HepG2 (cell line): ENCODE data around the gene CACHD1. TPM values are rescaled to one million over a fixed set of nuclear protein-coding genes. Genes with fewer than 3 reads are reported as not detected.

Experiments
- ATAC-seq: fragments of 200-7000 bp; cut with Tn5 transposase; 3 replicates; pipeline ENCODE4 v1.9.1; 2020; ENCODE audit warnings: mild to moderate bottlenecking, moderate library complexity
- BruUV-seq: library from RNA; stranded (reverse); fragments of 400-500 nt; replicated peaks from 2 replicates; lab custom pipeline; 2021; lab: Mats Ljungman, UMichigan
- CTCF ChIA-PET: fragments of 300-600 bp; formaldehyde crosslinking; extraction: SDS; loops from one replicate; lab custom pipeline; 2021; ENCODE audit warnings: low total read pairs, inconsistent platforms, low intra/inter-chr PET ratio; lab: Yijun Ruan, JAX
- POLR2A ChIA-PET: fragments of 350-600 bp; sonication (Branson Sonifier 250); formaldehyde crosslinking; loops from one replicate; lab custom pipeline; 2020; ENCODE audit warnings: antibody characterized with exemption, inconsistent platforms; lab: Yijun Ruan, JAX
- DNase-seq: peaks from one replicate; pipeline ENCODE4 v3.0.0-alpha.2; 2015; ENCODE audit warnings: low spot score
- FAIRE-seq: peaks from 3 replicates; lab custom pipeline; 2011; peaks lifted over from hg19 to GRCh38; lab: Jason Lieb, UNC
- H2AFZ ChIP-seq: one replicate; pipeline ENCODE4 v1.6.1; 2011; ENCODE audit warnings: low read length, inconsistent platforms
- H3K27ac ChIP-seq: fragments of 300-600 bp; 3 replicates; pipeline ENCODE4 v1.8.0; 2011; ENCODE audit warnings: mixed run types, mild to moderate bottlenecking, mixed read lengths, low read length, inconsistent platforms; ENCODE audit not compliant: insufficient read depth; ENCODE audit errors: extremely low read length
- H3K27me3 ChIP-seq, 2 experiments: fragments of 200-600 bp in 1 of 2; 2 replicates in 1 of 2; 3 replicates in 1 of 2; pipeline versions ENCODE4 v1.6.0 to v1.8.0; 2011; ENCODE audit warnings: low read length in 2 of 2, mild to moderate bottlenecking in 2 of 2, moderate library complexity in 2 of 2, inconsistent platforms in 1 of 2; ENCODE audit not compliant: insufficient read depth in 2 of 2, control insufficient read depth in 1 of 2
- H3K36me3 ChIP-seq, 2 experiments: fragments of 200-600 bp in 1 of 2; replicated peaks in 1 of 2; 2 replicates in 1 of 2; 3 replicates in 1 of 2; pipeline versions ENCODE4 v1.5.1 to v1.8.0; 2011; ENCODE audit warnings: low read length in 2 of 2, inconsistent platforms in 1 of 2; ENCODE audit not compliant: insufficient read depth in 2 of 2, control insufficient read depth in 1 of 2
- H3K4me1 ChIP-seq: 2 replicates; pipeline ENCODE4 v1.5.1; 2012; ENCODE audit warnings: low read length, inconsistent platforms; ENCODE audit not compliant: insufficient read depth
- H3K4me2 ChIP-seq: 2 replicates; pipeline ENCODE4 v1.6.0; 2011; ENCODE audit warnings: low read depth, low read length, inconsistent platforms
- H3K4me3 ChIP-seq, 3 experiments: fragments of 200-600 bp in 1 of 3; sonication (generic), shearing (Covaris generic) in 1 of 3; replicated peaks in 1 of 3; 2 replicates each; pipeline ENCODE4 v1.5.1; 2011 to 2016; ENCODE audit warnings: low read length in 3 of 3, inconsistent platforms in 2 of 3, low read depth in 2 of 3, mild to moderate bottlenecking in 2 of 3, control low read depth in 1 of 3, mixed read lengths in 1 of 3; ENCODE audit not compliant: insufficient read depth in 1 of 3
- H3K79me2 ChIP-seq: one replicate; pipeline ENCODE4 v1.6.1; 2011; ENCODE audit warnings: low read length, inconsistent platforms; ENCODE audit not compliant: insufficient read depth
- H3K9ac ChIP-seq: 2 replicates; pipeline ENCODE4 v1.6.0; 2011; ENCODE audit warnings: mild to moderate bottlenecking, low read depth, low read length, inconsistent platforms; ENCODE audit not compliant: insufficient read depth
- H3K9me3 ChIP-seq: 2 replicates; pipeline ENCODE4 v1.5.1; 2012; ENCODE audit warnings: mild to moderate bottlenecking, low read length
- H4K20me1 ChIP-seq: 2 replicates; pipeline ENCODE4 v1.6.0; 2011; ENCODE audit warnings: inconsistent platforms, mild to moderate bottlenecking, low read length, moderate library complexity; ENCODE audit not compliant: insufficient read depth
- BCL6 ChIP-seq: IDR thresholded peaks from 2 replicates; pipeline ENCODE4 v1.6.1; 2016; ENCODE audit warnings: missing genetic modification reagents, missing compliant biosample characterization
- BRCA1 ChIP-seq: sonication (generic); formaldehyde crosslinking; IDR thresholded peaks from 2 replicates; pipeline ENCODE4 v1.4.0; 2020; ENCODE audit warnings: missing genetic modification reagents
- CCAR2 ChIP-seq: fragments of 200-400 bp; formaldehyde crosslinking; optimal IDR thresholded peaks from 2 replicates; pipeline ENCODE3; 2018; ENCODE audit warnings: low read depth, mild to moderate bottlenecking, low read length, moderate library complexity
- MAFF ChIP-seq: IDR thresholded peaks from 2 replicates; pipeline ENCODE4 v1.6.1; 2011; ENCODE audit warnings: low read depth, low read length, improper control_type of control experiment
- MAFK ChIP-seq, 2 experiments: IDR thresholded peaks in 1 of 2; conservative IDR thresholded peaks in 1 of 2; 2 replicates each; pipeline ENCODE4 v1.6.1; 2011; ENCODE audit warnings: improper control_type of control experiment in 2 of 2, low read length in 2 of 2
- PTBP1 ChIP-seq: fragments of 200-400 bp; formaldehyde crosslinking; IDR thresholded peaks from 2 replicates; pipeline ENCODE4 v1.6.1; 2018; ENCODE audit warnings: low read length, low read depth; ENCODE audit not compliant: poor library complexity, severe bottlenecking
- ZNF564 ChIP-seq: sonication (generic); formaldehyde crosslinking; IDR thresholded peaks from 2 replicates; pipeline ENCODE4 v1.8.1; 2023; ENCODE audit warnings: mild to moderate bottlenecking, missing genetic modification reagents
- ZNF790 ChIP-seq: sonication (generic); formaldehyde crosslinking; IDR thresholded peaks from 2 replicates; pipeline ENCODE4 v1.8.0; 2022; ENCODE audit warnings: missing genetic modification reagents, mild to moderate bottlenecking, borderline replicate concordance
- WGBS: methylation state at CpG from one replicate; pipeline ENCODE4 v1.1.6; 2017; ENCODE audit warnings: low lambda C conversion rate; 5-methylcytosine and 5-hydroxymethylcytosine counted together
- in situ Hi-C: cut with HindIII; loops from 2 replicates; pipeline ENCODE4 v1.10.0; 2017; ENCODE audit warnings: low pct_unique_long_range_greater_than_20kb; ENCODE audit not compliant: extremely low pct_ligation_motif_present
- intact Hi-C: fragments of 100-400 bp; cut with micrococcal nuclease; formaldehyde crosslinking; loops from one replicate; pipeline ENCODE4 v1.10.0; 2022; ENCODE audit not compliant: unreplicated experiment
- polyA plus RNA-seq, 8 experiments: library from polyadenylated mRNA; depleted of rRNA in 3 of 8; stranded (reverse) in 7 of 8; unstranded in 1 of 8; fragments of >200 nt; fragmentation: Illumina TruSeq in 4 of 8; extraction: Trizol in 4 of 8; gene quantifications; 2 replicates each; pipeline versions ENCODE4 v1.2.1 to v1.2.3, GENCODE V29; 2011 to 2016; ENCODE audit warnings: low read depth in 4 of 8, missing spikeins in 1 of 8, mixed read lengths in 1 of 8; ENCODE audit not compliant: insufficient read depth in 1 of 8
- total RNA-seq, 5 experiments: library from RNA; depleted of rRNA; stranded (reverse); fragments of >200 nt; fragmentation: Illumina TruSeq; extraction: Trizol; gene quantifications; 2 replicates each; pipeline ENCODE4 v1.2.3, GENCODE V29; 2016; ENCODE audit warnings: low read depth in 1 of 5
- TF ChIP-seq, protein P1 (sequence below): sonication (generic); formaldehyde crosslinking; IDR thresholded peaks from 2 replicates; pipeline ENCODE4 v1.5.0; 2020; ENCODE audit warnings: mild to moderate bottlenecking, missing genetic modification reagents
- TF ChIP-seq, protein P2 (sequence below): sonication (generic); formaldehyde crosslinking; IDR thresholded peaks from 2 replicates; pipeline ENCODE4 v1.4.0; 2020; ENCODE audit warnings: mild to moderate bottlenecking, missing genetic modification reagents
- TF ChIP-seq, protein P3 (sequence below): sonication (generic); formaldehyde crosslinking; conservative IDR thresholded peaks from 2 replicates; pipeline ENCODE4 v1.4.0; 2020; ENCODE audit warnings: missing genetic modification reagents
- TF ChIP-seq, protein P4 (sequence below): sonication (generic); formaldehyde crosslinking; IDR thresholded peaks from 2 replicates; pipeline ENCODE4 v1.5.0; 2020; ENCODE audit warnings: missing genetic modification reagents

The CACHD1 gene
- total and polyA plus RNA-seq, 2 of the 13 experiments (the other 11 are each of a cell fraction or from before 2014, with no cell fraction given) = 0.11 TPM; not detected in 1

DNA sequence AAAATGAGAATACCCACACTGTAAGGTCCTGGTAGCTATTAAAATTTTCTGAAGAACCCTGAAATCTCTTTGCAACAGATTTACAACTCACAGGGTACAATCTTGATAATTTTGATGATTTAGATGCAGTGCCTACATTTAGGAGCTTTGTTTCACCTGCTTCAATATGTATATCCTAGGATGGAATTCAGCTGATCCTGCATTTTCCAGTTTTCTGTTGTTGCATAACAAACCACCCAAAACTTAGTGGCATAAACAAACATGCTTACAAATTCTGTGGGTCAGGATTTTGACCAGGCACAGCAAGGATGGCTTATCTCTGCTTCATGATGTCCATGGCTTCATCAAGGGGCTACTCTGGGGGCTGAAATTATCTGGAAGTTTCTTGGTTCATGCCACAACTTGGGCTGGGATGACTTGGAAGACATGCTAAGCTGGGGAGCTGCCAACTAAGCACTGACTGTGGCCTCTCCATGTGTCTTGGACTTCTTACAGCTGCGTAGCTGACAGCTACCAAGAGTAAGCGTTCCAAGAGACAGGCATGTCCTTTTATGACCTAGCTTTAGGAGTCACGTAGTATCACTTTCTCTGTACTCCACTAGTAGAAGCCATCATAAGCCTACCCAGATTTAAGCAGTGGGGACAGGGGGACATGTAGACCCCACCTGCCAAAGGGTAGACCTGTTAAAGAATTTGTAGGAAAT lies 108.5 kb downstream of the CACHD1 start:
- BruUV-seq = no TSS peak
- no peak for FAIRE-seq

More for the DNA sequence above, 108.5 kb downstream of the CACHD1 start:
- in situ Hi-C loops (no loop called here), intact Hi-C loops (no loop called here)
- ATAC-seq (no peak), DNase-seq (no peak)
- Histone ChIP-seq H3K27ac (no peak overlapping the region), H4K20me1 (no peaks in the 10 kb centered on the region), H3K9ac (no peak overlapping the region), H3K4me2 (no peak overlapping the region), H3K9me3 (no peaks in the 10 kb centered on the region), H3K79me2 (no peaks in the 10 kb centered on the region), H3K4me1 (no peaks in the 10 kb centered on the region), H3K27me3 (no peaks in the 10 kb centered on the region), H2AFZ (no peak overlapping the region), H3K36me3 (no peaks in the 10 kb centered on the region), H3K4me3 (no peak overlapping the region)
- no peak for TF ChIP-seq ZNF564 (CRISPR knock-in tag)
- TF ChIP-seq, protein P1, sequence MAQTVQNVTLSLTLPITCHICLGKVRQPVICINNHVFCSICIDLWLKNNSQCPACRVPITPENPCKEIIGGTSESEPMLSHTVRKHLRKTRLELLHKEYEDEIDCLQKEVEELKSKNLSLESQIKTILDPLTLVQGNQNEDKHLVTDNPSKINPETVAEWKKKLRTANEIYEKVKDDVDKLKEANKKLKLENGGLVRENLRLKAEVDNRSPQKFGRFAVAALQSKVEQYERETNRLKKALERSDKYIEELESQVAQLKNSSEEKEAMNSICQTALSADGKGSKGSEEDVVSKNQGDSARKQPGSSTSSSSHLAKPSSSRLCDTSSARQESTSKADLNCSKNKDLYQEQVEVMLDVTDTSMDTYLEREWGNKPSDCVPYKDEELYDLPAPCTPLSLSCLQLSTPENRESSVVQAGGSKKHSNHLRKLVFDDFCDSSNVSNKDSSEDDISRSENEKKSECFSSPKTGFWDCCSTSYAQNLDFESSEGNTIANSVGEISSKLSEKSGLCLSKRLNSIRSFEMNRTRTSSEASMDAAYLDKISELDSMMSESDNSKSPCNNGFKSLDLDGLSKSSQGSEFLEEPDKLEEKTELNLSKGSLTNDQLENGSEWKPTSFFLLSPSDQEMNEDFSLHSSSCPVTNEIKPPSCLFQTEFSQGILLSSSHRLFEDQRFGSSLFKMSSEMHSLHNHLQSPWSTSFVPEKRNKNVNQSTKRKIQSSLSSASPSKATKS (CRISPR knock-in tag) = no peak
- TF ChIP-seq PTBP1 = no peak
- TF ChIP-seq MAFK (conservative IDR thresholded peaks at IDR 0.05 in 1 of 2, IDR thresholded peaks at IDR 0.05 in 1 of 2; ENCODE audit: low read length in 2 of 2) = peak; percentile 49 to 63; a peak in 3 of 4 replicates
- TF ChIP-seq, protein P2, sequence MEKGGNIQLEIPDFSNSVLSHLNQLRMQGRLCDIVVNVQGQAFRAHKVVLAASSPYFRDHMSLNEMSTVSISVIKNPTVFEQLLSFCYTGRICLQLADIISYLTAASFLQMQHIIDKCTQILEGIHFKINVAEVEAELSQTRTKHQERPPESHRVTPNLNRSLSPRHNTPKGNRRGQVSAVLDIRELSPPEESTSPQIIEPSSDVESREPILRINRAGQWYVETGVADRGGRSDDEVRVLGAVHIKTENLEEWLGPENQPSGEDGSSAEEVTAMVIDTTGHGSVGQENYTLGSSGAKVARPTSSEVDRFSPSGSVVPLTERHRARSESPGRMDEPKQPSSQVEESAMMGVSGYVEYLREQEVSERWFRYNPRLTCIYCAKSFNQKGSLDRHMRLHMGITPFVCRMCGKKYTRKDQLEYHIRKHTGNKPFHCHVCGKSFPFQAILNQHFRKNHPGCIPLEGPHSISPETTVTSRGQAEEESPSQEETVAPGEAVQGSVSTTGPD (CRISPR knock-in tag) = no peak
- TF ChIP-seq, protein P3, sequence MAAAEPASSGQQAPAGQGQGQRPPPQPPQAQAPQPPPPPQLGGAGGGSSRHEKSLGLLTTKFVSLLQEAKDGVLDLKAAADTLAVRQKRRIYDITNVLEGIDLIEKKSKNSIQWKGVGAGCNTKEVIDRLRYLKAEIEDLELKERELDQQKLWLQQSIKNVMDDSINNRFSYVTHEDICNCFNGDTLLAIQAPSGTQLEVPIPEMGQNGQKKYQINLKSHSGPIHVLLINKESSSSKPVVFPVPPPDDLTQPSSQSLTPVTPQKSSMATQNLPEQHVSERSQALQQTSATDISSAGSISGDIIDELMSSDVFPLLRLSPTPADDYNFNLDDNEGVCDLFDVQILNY (CRISPR knock-in tag) = no peak
- 0 out of 2 replicates have a peak, but pooled peaks have one; percentile 40 for TF ChIP-seq MAFF
- TF ChIP-seq BCL6 (CRISPR knock-in tag) = no peak
- no peak for TF ChIP-seq BRCA1 (CRISPR knock-in tag)
- TF ChIP-seq, protein P4, sequence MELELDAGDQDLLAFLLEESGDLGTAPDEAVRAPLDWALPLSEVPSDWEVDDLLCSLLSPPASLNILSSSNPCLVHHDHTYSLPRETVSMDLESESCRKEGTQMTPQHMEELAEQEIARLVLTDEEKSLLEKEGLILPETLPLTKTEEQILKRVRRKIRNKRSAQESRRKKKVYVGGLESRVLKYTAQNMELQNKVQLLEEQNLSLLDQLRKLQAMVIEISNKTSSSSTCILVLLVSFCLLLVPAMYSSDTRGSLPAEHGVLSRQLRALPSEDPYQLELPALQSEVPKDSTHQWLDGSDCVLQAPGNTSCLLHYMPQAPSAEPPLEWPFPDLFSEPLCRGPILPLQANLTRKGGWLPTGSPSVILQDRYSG (CRISPR knock-in tag) = no peak
- no peak for TF ChIP-seq CCAR2
- TF ChIP-seq ZNF790 (CRISPR knock-in tag) = no peak
- CTCF ChIA-PET = no interaction called here
- no CpG with 5 or more reads among the region's 3 CpGs for WGBS
- POLR2A ChIA-PET = no interaction called here
